ENCODE results near the gene OSCAR. TPM values are rescaled to one million over a fixed set of nuclear protein-coding genes. Genes with fewer than 3 reads are reported as not detected.

Gene OSCAR
- total and polyA plus RNA-seq, 2 of the 13 experiments (the other 11 are each of a cell fraction or from before 2014, with no cell fraction given) = 1.9 TPM; not detected in 1

GRCh38 chr19:54136086-54136863, 35.7 kb upstream of the OSCAR start (continued):
- TF ChIP-seq REXO4 (CRISPR knock-in tag; IDR thresholded peaks at IDR 0.05; ENCODE audit: borderline replicate concordance) (no peak), ZNF124 (CRISPR knock-in tag; IDR thresholded peaks at IDR 0.05) (no peak), ZNF34 (CRISPR knock-in tag; IDR thresholded peaks at IDR 0.05; ENCODE audit: borderline replicate concordance) (no peak), ZNF564 (CRISPR knock-in tag; IDR thresholded peaks at IDR 0.05) (no peak), ZNF619 (CRISPR knock-in tag; IDR thresholded peaks at IDR 0.05) (0 out of 2 replicates have a peak, but pooled peaks have one; percentile 75), ZNF644 (CRISPR knock-in tag; IDR thresholded peaks at IDR 0.05; ENCODE audit: low read depth) (no peak), MTF1 (CRISPR knock-in tag; IDR thresholded peaks at IDR 0.05) (no peak), ZNF746 (CRISPR knock-in tag; IDR thresholded peaks at IDR 0.05) (no peak), MAFK (conservative IDR thresholded peaks at IDR 0.05 in 1 of 2, IDR thresholded peaks at IDR 0.05 in 1 of 2; ENCODE audit: low read length in 2 of 2) (no peak), MTA3 (CRISPR knock-in tag; IDR thresholded peaks at IDR 0.05) (no peak)
- TF ChIP-seq, protein P1, sequence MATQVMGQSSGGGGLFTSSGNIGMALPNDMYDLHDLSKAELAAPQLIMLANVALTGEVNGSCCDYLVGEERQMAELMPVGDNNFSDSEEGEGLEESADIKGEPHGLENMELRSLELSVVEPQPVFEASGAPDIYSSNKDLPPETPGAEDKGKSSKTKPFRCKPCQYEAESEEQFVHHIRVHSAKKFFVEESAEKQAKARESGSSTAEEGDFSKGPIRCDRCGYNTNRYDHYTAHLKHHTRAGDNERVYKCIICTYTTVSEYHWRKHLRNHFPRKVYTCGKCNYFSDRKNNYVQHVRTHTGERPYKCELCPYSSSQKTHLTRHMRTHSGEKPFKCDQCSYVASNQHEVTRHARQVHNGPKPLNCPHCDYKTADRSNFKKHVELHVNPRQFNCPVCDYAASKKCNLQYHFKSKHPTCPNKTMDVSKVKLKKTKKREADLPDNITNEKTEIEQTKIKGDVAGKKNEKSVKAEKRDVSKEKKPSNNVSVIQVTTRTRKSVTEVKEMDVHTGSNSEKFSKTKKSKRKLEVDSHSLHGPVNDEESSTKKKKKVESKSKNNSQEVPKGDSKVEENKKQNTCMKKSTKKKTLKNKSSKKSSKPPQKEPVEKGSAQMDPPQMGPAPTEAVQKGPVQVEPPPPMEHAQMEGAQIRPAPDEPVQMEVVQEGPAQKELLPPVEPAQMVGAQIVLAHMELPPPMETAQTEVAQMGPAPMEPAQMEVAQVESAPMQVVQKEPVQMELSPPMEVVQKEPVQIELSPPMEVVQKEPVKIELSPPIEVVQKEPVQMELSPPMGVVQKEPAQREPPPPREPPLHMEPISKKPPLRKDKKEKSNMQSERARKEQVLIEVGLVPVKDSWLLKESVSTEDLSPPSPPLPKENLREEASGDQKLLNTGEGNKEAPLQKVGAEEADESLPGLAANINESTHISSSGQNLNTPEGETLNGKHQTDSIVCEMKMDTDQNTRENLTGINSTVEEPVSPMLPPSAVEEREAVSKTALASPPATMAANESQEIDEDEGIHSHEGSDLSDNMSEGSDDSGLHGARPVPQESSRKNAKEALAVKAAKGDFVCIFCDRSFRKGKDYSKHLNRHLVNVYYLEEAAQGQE (IDR thresholded peaks at IDR 0.05; ENCODE audit: borderline replicate concordance in 1 of 2, low read depth in 1 of 2, low read length in 2 of 2) = no peak
- TF ChIP-seq, protein P2, sequence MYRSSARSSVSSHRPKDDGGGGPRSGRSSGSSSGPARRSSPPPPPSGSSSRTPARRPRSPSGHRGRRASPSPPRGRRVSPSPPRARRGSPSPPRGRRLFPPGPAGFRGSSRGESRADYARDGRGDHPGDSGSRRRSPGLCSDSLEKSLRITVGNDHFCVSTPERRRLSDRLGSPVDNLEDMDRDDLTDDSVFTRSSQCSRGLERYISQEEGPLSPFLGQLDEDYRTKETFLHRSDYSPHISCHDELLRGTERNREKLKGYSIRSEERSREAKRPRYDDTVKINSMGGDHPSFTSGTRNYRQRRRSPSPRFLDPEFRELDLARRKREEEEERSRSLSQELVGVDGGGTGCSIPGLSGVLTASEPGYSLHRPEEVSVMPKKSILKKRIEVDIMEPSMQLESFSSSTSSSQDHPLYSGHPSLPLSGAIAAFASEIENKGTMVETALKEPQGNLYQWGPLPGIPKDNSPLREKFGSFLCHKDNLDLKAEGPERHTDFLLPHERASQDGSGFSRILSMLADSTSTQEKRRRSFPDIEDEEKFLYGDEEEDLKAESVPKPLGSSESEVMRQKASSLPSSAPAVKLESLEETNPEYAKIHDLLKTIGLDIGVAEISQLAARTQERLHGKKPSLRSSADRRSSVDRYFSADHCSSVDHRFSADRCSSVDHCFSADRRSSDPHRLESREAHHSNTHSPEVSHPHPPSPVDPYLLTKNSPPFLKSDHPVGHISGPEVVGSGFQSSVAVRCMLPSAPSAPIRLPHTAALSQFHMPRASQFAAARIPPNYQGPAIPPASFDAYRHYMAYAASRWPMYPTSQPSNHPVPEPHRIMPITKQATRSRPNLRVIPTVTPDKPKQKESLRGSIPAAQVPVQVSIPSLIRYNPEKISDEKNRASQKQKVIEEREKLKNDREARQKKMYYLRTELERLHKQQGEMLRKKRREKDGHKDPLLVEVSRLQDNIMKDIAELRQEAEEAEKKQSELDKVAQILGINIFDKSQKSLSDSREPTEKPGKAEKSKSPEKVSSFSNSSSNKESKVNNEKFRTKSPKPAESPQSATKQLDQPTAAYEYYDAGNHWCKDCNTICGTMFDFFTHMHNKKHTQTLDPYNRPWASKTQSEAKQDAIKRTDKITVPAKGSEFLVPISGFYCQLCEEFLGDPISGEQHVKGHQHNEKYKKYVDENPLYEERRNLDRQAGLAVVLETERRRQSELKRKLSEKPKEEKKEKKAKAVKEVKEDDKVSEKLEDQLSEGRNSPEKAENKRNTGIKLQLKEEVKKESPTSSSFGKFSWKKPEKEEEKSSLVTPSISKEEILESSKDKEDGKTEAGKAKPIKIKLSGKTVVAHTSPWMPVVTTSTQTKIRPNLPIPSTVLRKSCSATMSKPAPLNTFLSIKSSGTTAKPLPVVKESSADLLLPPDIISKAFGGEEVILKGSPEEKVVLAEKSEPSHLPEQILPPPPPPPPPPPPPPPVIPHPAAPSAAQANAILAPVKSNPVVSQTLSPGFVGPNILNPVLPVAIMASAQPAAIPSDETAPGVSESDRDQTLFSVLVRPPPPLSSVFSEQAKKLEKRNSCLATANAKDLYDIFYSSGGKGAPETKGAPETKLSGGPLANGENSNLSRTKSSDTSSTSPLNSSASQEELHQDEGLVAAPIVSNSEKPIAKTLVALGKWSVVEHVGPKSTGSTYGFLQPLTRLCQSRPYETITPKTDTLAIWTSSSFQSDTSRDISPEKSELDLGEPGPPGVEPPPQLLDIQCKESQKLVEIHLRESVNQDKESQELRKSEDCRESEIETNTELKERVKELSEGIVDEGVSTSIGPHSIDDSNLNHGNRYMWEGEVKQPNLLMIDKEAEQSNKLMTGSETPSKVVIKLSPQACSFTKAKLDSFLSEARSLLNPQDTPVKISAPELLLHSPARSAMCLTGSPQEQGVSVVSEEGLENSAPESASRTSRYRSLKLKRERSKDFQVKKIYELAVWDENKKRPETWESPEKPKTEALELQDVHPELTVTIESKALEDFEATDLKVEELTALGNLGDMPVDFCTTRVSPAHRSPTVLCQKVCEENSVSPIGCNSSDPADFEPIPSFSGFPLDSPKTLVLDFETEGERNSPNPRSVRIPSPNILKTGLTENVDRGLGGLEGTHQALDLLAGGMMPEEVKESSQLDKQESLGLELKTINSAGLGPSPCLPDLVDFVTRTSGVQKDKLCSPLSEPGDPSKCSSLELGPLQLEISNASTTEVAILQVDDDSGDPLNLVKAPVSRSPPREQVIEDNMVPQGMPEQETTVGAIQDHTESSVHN (CRISPR knock-in tag; IDR thresholded peaks at IDR 0.05) = no peak
- TF ChIP-seq, protein P3, sequence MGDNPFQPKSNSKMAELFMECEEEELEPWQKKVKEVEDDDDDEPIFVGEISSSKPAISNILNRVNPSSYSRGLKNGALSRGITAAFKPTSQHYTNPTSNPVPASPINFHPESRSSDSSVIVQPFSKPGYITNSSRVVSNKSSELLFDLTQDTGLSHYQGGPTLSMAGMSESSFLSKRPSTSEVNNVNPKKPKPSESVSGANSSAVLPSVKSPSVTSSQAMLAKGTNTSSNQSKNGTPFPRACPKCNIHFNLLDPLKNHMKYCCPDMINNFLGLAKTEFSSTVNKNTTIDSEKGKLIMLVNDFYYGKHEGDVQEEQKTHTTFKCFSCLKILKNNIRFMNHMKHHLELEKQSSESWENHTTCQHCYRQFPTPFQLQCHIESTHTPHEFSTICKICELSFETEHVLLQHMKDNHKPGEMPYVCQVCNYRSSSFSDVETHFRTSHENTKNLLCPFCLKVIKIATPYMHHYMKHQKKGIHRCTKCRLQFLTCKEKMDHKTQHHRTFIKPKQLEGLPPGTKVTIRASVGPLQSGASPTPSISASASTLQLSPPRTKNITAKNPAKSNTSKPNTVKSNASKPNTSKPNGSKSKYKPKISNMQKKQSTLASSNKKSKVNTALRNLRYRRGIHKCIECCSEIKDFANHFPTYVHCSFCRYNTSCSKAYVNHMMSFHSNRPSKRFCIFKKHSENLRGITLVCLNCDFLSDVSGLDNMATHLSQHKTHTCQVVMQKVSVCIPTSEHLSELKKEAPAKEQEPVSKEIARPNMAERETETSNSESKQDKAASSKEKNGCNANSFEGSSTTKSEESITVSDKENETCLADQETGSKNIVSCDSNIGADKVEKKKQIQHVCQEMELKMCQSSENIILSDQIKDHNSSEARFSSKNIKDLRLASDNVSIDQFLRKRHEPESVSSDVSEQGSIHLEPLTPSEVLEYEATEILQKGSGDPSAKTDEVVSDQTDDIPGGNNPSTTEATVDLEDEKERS (CRISPR knock-in tag; IDR thresholded peaks at IDR 0.05) = no peak
